ENCODE data around the gene COLGALT1.
"Not testable (repeated sequence)": the region's sequence is repeated elsewhere in the genome, so short reads cannot be mapped to it uniquely, and the experiment has no call there.

COLGALT1 gene

DNA sequence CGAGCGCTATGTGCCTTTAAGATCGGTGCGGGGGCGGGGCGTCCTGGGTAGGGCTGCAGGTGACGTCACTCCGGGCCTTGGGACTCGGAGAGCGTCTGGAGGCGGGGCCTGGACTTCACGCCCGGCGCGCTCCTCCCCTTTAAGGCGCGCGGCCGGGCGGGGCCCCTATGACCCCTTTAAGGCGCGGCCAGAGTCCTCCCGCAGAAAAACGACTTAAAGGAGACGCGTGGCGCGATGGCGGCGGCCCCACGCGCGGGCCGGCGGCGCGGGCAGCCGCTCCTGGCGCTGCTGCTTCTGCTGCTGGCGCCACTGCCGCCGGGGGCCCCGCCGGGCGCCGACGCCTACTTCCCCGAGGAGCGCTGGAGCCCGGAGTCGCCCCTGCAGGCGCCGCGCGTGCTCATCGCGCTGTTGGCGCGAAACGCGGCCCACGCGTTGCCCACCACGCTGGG, at the start of gene COLGALT1:
COLGALT1 (plus strand) TSS at position 170 of the 449 bp plus-strand sequence; CDS start at position 235, 65 bp downstream.
- peak; percentile 99 to 100 for DNase-seq

DNA sequence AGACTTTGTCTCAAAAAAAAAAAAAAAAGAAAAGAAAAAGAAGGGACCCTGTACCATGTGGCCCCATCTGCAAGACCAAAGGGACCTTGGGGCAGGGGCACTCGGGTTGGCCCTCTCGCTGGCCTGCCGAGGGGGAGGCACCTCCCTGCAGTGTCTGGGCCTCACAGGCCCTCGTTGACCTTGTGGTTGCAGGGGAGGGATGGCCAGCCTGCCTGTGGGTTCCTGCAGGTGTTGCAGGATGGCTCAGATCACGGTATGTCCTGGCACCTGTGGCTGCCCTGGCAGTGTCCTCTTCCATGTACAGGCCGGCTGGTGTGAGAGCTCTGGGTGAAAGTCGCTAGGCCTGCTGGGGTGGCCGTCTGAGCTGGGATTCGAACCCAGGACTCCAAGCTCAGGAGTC, 48.7 kb upstream of the COLGALT1 start:
- DNase-seq: no peak

DNA sequence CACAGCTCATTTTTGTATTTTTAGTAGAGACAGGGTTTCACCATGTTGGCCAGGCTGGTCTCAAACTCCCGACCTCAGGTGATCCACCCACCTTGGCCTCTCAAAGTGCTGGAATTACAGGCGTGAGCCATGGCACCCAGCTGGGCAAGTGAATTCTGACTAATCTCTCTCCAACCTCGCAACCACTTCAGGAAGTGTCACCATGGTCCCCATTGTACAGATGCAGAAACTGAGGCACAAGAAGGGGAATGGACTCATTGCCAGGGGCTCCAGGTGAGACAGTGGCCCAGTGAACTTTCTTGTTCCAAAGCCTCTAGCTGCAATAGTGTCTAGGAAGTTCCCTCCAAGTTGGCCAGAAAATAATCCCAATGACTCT, 46.9 kb upstream of the COLGALT1 start:
- peak in 1 of 2 donors; percentile 24 for DNase-seq

DNA sequence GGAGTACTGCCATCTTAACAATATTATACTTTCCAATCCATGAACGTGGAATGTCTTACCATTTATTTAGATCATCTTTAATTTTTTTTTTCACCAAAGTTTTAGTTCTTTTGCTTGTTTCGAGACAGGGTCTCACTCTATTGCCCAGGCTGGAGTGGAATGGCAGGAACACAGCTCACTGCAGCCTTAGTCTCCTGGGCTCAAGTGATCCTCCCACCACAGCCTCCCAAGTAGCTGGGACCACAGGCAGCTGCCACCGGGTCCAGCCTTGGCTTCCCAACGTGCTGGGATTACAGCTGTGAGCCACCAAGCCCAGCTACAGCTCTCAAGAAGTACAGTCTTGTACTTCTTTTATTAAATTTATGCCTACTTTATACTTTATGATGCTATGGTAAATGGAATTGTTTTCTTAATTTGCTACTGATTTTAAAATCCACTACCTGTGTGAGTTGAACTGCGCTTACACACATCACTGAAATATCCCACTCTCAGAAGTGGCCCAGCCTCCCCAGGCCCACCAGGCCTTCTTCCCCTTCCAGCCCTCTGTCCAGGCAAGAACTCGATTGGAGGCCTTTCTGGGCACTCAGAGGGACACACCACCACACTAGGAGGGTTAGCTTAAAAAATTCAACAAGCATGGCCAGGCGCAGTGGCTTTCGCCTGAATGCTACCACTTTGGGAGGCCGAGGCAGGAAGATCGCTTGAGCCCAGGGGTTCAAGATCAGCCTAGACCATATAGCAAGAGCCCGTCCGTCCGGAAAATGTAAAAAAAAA, 45.0 kb upstream of the COLGALT1 start:
- DNase-seq: peak in 1 of 2 donors; percentile 32

DNA sequence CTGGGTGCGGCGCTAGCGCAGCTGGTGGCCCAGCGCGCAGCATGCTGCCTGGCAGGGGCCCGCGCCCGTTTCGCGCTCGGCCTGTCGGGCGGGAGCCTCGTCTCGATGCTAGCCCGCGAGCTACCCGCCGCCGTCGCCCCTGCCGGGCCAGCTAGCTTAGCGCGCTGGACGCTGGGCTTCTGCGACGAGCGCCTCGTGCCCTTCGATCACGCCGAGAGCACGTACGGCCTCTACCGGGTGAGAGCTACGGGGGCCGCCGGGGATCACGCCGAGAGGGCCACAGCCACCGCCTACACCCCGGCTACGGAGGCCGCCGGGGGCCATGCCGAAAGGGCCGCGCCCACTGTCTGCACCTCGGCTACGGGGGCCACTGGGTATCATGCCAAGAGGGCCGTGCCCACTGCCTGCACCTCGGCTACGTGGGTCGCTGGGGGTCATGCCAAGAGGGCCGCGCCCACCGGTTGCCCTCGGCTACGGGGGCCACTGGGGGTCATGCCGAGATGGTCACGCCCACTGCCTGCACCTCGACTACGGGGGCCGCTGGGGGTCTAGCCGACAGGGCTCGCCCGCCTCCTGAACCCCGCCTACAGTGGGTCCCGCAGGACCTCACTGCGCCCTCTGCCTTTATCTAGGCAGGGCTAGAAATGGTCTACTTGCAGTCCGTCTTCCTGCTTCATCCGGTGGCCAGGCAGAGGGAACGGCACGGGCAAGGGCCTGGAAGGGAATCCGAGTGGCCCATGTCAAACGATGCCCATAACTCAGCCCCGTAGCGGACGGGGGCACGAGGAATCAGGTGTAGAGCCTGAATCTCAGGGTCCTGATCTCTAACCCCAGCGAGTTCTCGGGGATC, 43.5 kb upstream of the COLGALT1 start:
- peak; percentile 81 to 84 for DNase-seq

DNA sequence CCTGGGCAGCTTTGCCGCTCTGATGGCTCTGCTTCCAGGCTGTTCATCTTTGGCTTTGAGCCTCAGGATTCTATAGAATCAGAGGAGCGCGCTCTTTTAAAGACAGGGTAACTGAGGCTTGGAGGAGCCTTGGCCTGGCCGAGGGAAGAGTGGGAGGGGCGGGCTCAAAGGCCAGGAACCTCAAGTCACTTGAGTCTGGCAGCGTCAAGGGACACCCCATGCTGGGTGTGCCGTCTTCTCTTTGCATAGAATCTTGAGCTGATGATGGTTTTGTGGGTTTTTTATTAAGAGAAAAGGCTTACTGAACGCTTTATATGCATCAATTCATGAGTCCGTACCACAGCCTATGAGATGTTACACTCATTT, 42.9 kb upstream of the COLGALT1 start:
- peak in 1 of 2 donors; percentile 28 for DNase-seq

DNA sequence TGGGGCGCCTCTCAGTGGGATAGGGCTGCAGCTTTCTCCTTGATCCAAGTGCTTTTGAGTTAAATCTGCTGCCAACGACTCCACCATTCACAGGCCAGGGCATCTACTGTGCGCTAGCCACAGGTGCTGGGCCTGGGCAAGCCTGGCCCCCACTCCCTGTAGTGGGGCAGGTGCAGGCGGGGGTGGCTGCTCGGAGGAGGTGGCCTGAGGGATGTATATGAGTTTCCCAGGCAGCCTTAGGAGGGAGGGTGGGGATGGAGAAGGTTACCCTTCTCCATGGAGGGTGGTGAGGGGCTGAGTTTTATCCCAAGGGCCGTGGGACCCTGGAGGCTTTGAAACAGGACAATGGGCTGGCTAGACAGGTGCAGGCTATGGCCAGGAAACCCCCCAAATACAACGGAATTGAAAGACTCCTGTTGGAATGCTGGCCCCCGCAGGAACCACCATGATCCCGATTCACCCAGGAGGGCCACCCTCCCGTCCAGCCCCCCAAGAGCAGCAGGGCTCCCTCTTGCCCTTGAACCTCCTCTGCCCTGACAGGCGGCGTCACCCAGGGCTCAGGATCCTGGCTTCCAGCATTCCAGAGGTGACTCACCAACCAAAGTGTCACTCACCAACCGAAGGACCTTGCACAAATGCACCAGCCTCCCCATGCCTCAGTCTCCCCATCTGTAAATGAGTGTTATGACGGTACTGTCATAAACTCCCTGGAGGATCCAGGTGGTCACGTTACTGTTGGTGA, 39.9 kb upstream of the COLGALT1 start:
- no peak for DNase-seq

DNA sequence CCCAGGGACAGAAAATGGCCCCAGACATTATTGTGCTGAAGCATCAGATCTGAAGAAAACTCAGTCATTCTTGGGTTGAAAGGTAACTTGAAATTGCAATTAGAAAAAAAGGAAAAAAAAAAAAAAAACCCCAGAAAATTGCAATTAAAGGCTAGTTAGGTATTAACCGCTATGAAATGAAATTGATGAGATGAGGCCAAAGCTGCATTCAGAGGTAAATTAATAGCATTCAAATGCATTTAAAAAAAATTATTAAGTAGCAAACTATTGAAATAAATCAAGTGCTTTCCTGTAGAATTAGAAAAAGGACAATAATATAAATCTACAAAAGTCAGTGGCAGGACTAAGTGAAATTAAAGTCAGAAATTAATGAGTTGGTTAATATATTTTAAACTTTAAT, 37.6 kb upstream of the COLGALT1 start:
- no peak for DNase-seq

DNA sequence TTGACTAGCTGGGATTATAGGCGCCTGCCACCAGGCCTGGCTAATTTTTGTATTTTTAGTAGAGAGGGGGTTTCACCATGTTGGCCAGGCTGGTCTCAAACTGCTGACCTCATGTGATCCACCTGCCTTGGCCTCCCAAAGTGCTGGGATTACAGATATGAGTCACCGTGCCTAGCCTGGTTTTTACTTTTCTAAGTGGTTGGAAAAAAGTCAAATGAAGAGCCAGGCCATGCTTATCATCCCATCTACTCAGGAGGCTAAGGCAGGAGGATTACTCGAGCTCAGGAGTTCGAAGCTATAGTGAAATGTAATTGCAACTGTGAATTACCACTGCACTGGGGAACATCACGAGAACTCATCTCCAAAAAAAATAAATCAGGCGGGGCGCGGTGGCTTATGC, 36.8 kb upstream of the COLGALT1 start:
- DNase-seq: not testable (repeated sequence)

DNA sequence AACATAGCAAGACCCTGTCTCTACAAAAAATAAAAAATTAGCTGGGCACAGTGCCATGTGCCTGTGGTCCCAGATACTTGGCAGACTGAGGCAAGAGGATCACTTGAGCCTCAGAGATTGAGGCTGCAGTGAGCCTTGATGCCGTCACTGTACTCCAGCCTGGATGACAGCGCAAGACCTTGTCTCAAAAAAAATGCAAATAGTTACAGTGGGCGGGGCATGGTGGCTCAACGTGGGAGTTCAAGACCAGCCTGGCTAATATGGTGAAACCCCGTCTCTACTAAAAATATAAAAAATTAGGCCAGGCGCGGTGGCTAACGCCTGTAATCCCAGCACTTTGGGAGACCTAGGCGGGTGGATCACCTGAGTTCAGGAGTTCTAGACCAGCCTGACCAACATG, 35.5 kb upstream of the COLGALT1 start:
- DNase-seq: peak in 1 of 2 donors; percentile 19

DNA sequence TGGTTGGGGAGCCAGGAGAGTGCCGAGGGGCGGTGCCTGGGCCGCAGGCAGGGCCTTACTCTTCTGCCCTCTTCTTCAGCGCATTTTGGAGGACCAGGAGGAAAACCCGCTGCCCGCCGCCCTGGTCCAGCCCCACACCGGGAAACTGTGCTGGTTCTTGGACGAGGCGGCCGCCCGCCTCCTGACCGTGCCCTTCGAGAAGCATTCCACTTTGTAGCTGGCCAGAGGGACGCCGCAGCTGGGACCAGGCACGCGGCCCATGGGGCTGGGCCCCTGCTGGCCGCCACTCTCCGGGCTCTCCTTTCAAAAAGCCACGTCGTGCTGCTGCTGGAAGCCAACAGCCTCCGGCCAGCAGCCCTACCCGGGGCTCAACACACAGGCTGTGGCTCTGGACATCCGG, 34.6 kb upstream of the COLGALT1 start:
- DNase-seq: no peak

DNA sequence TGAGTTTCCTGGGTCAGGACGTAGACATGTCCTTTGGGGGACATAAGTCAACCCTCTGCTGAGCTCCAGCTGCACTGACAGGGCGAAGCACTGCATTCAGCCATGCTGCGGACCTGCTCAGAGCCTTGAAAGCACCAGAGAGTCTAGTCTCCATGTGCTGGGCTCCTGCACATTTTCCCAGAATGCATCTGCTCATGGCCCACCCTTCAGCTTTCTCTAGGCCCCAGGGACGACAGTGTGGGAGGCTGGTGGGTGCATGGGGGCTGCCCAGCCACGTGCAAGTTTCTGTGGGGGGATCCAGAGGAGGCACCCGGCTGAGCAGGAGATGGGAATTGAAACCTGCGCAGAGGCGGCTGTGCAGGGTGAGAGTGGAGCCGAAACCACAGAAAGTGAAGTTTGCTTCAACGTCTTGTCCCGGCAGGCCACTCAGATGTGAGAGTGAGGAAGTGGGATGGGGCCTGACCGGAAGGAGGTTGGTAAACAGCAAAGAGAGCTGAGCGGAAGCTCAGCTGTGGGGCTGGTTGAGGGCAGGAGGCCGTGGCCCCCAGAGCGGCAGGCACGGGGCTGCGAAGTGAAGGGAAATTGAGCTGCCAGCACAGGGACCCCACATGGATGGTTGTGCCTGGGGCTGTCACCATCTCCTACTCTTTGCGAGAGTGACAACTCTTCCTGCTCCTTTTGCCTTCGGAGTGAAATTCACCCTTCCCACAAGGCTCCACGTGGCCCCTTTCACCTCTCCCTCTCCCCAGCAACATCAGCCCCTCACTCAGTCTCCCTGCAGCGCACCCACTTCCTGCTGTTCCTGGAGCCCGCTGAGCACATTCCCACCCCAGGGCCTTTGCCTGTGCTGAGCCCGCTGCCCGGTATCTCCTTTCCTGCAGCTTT, 32.2 kb upstream of the COLGALT1 start:
- DNase-seq: peak; percentile 75 to 78

DNA sequence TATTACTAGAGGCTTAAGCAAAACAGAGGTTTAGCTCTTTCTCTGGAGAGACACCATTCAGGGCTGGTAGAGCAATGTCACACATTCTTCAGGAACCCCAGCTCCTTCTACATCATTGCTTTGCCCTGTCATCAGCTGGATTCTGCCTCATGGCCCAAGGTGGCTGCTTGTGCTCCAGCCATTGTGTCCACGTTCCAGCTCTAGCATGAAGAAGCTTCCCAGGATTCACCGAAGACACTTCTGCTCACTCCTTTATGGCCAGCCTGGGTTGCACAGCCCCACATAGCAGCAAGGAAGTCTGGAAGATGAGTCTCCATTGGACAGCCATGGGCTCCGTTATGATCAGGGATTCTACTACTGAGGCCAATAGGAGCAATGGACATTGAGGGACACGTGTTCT, 30.8 kb upstream of the COLGALT1 start:
- DNase-seq: no peak

DNA sequence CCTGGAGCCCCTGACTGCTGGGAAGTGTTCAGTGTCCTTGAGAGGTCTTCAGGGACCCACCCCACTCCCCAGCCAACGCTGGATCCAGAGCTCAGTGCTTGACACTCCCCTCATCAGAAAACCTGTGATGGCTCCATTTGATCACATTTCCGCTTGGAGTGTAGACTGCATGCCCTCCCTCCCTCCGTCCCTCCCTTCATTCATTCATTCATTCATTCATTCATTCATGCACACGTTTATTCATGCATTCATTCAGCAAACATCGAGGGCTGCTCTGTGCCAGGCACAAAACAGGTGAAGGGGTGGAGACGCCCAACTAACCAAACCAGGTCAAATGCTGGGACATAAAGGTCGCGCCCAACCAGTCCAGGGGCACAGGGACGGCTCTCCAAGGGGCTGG, 30.3 kb upstream of the COLGALT1 start:
- DNase-seq: no peak

DNA sequence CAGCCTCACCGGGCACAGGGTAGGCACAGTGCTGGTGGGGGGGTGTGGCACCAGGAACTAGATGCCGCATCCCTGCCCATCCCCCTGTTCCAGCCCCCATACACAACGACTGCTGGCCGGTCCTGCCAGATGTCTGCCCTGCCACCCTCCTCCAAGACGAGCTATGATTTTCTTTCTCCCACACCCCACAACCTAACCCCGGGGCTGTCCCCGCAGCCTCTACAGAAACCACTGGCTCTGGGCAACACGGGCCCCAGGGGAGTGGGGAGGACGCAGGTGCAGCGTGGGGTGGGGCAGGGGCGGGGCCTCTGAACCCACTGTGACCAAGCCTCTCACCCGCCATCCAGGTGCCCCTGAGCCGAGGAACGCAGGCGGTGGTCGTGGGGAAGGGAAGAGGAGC, 28.5 kb upstream of the COLGALT1 start:
- no peak for DNase-seq

DNA sequence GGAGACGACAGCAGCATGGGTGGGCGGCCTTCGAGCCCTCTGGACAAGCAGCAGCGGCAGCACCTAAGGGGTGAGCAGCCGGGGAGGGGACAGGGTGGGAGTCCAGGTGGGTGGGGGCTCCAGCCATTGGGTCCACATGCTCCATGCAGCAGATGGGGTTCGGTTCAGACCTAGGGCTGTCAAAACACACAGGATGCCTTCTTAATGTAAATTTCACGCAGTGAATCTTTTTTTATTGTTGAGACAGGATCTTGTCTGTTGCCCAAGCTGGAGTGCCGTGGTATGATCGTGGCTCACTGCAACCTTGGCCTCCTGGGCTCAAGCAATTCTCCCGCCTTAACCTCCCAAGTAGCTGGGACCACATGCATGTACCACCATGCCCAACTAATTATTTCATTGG, 28.1 kb upstream of the COLGALT1 start:
- DNase-seq: no peak

DNA sequence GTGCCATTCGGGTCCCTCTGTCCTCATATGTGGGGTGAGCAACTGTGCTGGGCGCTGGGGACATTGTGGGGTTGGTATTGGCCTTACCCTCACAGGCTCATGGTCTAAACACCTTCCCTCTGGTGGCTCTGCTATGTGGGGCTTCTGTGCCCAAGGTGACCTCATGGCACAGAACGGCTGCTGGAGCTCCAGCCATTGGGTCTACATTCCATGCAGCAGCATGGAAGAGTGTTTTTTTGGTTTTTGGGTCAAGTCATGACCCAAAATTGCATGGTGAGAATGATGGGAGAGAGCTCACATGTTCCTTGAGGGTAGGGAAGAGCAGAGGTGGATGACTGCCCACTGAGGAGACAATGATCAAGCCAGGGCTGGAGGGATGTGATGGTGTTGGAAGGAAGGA, 26.8 kb upstream of the COLGALT1 start:
- DNase-seq: no peak

DNA sequence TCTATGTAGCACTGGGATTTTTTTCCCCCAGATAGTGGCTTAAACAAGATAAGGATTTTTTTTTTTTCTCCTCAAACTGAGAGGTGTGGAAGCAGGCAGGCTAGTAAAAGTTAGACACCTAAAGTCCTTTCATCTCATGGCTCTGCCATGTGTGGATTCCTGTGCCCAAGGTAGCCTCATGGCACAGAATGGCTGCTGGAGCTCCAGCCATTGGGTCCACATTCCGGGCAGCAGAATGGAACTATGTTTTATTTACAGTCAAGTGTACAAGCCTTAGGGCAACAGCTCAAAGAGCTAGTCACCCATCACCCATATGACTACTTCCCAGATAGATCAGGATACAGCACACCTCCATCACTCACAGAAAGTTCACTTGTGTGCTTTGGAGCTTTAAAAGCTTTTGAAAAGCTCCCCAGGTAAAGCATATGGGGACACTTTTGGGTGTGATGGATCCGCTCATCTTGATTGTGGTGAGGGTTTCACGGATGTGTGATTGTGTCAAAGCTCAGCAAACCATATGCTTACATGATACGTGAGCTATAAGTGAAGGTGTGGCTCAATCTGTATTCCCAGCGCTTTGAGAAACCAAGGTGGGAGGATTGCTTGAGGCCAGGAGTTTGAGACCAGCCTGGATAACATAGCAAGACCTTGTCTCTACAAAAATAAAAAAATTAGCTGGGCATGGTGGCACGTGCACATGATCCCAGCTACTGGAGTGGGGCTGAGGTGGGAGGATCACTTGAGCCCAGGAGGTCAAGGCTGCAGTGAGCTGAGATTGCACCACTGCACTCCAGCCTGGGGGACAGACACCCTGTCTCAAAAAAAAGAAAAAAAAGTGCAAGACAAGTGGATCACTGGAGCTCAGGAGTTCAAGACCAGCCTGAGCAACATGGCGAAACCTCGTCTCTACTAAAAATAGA, 25.9 kb upstream of the COLGALT1 start:
- DNase-seq: no peak

DNA sequence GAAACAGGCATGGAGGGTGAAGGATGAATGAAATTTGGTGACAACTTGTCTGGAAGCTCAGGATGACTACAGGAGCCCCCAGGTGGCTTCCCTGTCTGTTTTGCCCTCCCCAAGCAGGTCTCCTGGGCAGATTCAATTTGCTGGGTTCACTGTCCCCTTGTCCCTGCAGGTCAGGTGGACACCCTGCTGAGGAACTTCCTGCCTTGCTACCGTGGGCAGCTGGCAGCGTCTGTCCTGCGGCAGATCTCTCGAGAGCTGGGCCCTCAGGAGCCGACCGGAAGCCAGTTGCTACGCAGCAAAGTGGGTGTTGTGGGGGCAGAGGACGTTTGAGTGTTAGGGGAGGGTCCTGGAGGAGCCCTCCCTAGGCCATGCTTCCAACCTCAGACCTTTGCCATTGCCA, 24.9 kb upstream of the COLGALT1 start:
- peak in 1 of 2 donors; percentile 20 for DNase-seq

DNA sequence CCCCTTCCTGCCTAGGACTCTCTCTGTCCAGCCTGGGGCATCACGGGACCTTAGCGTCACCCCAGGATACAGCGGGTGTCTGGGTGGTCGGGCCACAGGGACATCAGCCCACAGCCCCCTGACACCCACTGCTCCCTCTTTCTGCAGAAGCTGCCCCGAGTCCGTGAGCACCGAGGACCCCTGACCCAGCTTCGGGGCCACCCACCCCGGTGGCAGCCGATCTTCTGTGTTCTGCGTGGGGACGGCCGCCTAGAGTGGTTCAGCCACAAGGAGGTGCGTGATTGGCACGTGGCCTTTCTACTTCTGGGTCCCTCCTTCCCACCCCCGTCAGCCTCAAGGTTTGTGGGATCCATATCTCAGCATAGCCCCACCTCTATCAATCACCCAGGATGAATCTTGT, 23.3 kb upstream of the COLGALT1 start:
- DNase-seq: no peak

DNA sequence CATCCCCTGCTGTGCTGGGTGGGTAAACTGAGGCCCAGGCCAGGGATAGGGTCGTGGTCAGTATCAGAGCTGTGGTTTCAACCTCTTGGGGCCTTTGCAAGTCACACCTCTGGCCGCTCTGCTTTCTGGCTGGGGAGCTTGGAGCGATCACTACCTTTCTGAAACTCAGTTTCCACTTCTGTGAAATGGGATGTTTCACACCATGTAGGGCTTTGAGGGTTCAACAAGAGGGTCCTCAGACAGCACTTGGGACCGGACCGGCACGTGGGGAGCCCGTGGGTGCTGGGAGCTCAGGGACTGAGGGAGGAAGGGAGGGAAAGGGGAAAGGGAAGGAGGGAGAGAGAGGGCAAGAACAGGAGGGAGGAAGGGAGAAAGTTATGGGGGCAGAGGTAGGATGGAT, 22.9 kb upstream of the COLGALT1 start:
- no peak for DNase-seq

All from inflammatory macrophage treated with lipopolysaccharide for 1 hour (primary cell).